Measurements from ENCODE around the gene CCL1.

- no peak for TF ChIP-seq CTCF (IDR thresholded peaks at IDR 0.05)
- TF ChIP-seq POLR2A (IDR thresholded peaks at IDR 0.05): no peak
Measured at GRCh38 chr17:34384822-34385605, 22.0 kb upstream of the CCL1 start.

Data from body of pancreas (tissue), 4 donors.